ENCODE measurements around the gene SNRPA1.
"Not testable (repeated sequence)": the region's sequence is repeated elsewhere in the genome, so short reads cannot be mapped to it uniquely, and the experiment has no call there.

The SNRPA1 gene

GRCh38 chr15:101288905-101289513 is 6.0 kb downstream of the SNRPA1 start:
- DNase-seq = peak in 1 of 2 experiments; percentile 43

GRCh38 chr15:101287342-101287741 is 7.7 kb downstream of the SNRPA1 start:
- DNase-seq = not testable (repeated sequence)

GRCh38 chr15:101286471-101287114 is 8.5 kb downstream of the SNRPA1 start:
- no peak for DNase-seq

GRCh38 chr15:101283931-101284330 is 11.1 kb downstream of the SNRPA1 start:
- DNase-seq = no peak

- no peak for DNase-seq
Observed at GRCh38 chr15:101280007-101280406, 15.0 kb downstream of the SNRPA1 start.

GRCh38 chr15:101277943-101278564 is 17.0 kb downstream of the SNRPA1 start:
- DNase-seq = no peak

- DNase-seq = peak; percentile 44 to 86
Observed at GRCh38 chr15:101277038-101277822, 17.8 kb downstream of the SNRPA1 start, which contains the start of gene SELENOS. SELENOS (minus strand) TSS chr15:101277485; CDS start chr15:101277417, 68 bp downstream.

- peak in 1 of 2 experiments; percentile 7 for DNase-seq
Observed at GRCh38 chr15:101276501-101277037, 18.5 kb downstream of the SNRPA1 start.

GRCh38 chr15:101275018-101275417 is 20.0 kb downstream of the SNRPA1 start:
- DNase-seq = no peak

GRCh38 chr15:101273534-101273933 is 21.5 kb downstream of the SNRPA1 start:
- DNase-seq = no peak

GRCh38 chr15:101272584-101272983 is 22.5 kb downstream of the SNRPA1 start:
- DNase-seq = no peak

- DNase-seq = no peak
Observed at GRCh38 chr15:101269479-101270223, 25.4 kb downstream of the SNRPA1 start.

GRCh38 chr15:101267320-101268104 is 27.5 kb downstream of the SNRPA1 start:
- no peak for DNase-seq

- DNase-seq = no peak
Observed at GRCh38 chr15:101266787-101267186, 28.3 kb downstream of the SNRPA1 start.

- DNase-seq = no peak
Observed at GRCh38 chr15:101266034-101266433, 29.0 kb downstream of the SNRPA1 start.

GRCh38 chr15:101264911-101265641 is 30.0 kb downstream of the SNRPA1 start:
- DNase-seq = no peak

GRCh38 chr15:101264011-101264410 is 31.0 kb downstream of the SNRPA1 start:
- no peak for DNase-seq

- no peak for DNase-seq
Observed at GRCh38 chr15:101262551-101262950, 32.5 kb downstream of the SNRPA1 start.

- DNase-seq = peak; percentile 30 to 63
Observed at GRCh38 chr15:101258238-101259144, 36.6 kb downstream of the SNRPA1 start.

GRCh38 chr15:101256757-101257156 is 38.3 kb downstream of the SNRPA1 start:
- DNase-seq = no peak

Measured in NCI-H446 (cell line).